IPS-NIHi7 (cell line): Measurements from ENCODE around the gene DCLK3.
A peak's percentile ranks its signal among the peaks of the same experiment; 100 is the strongest.

Experiments
- DNase-seq: peaks from one replicate; pipeline ENCODE4 v3.0.0; 2012; ENCODE audit warnings: mixed read lengths; ENCODE audit errors: extremely low spot score

The DCLK3 gene

GRCh38 chr3:36763850-36764703, at the start of gene DCLK3:
Gene DCLK3 (minus strand): TSS chr3:36764553. CDS start chr3:36764263, 290 bp downstream.
- DNase-seq = peak; percentile 52

GRCh38 chr3:36813305-36813704, 49.0 kb upstream of the DCLK3 start:
- no peak for DNase-seq

- no peak for DNase-seq
Measured at GRCh38 chr3:36812240-36812639, 47.9 kb upstream of the DCLK3 start.

GRCh38 chr3:36811768-36812167, 47.4 kb upstream of the DCLK3 start:
- no peak for DNase-seq

- peak; percentile 46 for DNase-seq
Measured at GRCh38 chr3:36804295-36805055, 40.1 kb upstream of the DCLK3 start.

- DNase-seq = no peak
Measured at GRCh38 chr3:36803091-36803791, 38.9 kb upstream of the DCLK3 start.

- no peak for DNase-seq
Measured at GRCh38 chr3:36800533-36801116, 36.3 kb upstream of the DCLK3 start.

GRCh38 chr3:36796881-36797280, 32.5 kb upstream of the DCLK3 start:
- DNase-seq = no peak

- no peak for DNase-seq
Measured at GRCh38 chr3:36796161-36796560, 31.8 kb upstream of the DCLK3 start.

GRCh38 chr3:36795622-36796021, 31.3 kb upstream of the DCLK3 start:
- DNase-seq = no peak

- peak; percentile 81 for DNase-seq
Measured at GRCh38 chr3:36792342-36792741, 28.0 kb upstream of the DCLK3 start.

GRCh38 chr3:36790765-36791164, 26.4 kb upstream of the DCLK3 start:
- no peak for DNase-seq

- DNase-seq = no peak
Measured at GRCh38 chr3:36786921-36787890, 22.9 kb upstream of the DCLK3 start.

- DNase-seq = no peak
Measured at GRCh38 chr3:36784138-36784635, 19.8 kb upstream of the DCLK3 start.

- DNase-seq = no peak
Measured at GRCh38 chr3:36777424-36778218, 13.3 kb upstream of the DCLK3 start.

GRCh38 chr3:36776436-36776835, 12.1 kb upstream of the DCLK3 start:
- no peak for DNase-seq

- DNase-seq = no peak
Measured at GRCh38 chr3:36774052-36774451, 9.7 kb upstream of the DCLK3 start.

GRCh38 chr3:36771931-36772330, 7.6 kb upstream of the DCLK3 start:
- no peak for DNase-seq

- no peak for DNase-seq
Measured at GRCh38 chr3:36769926-36770325, 5.6 kb upstream of the DCLK3 start.

GRCh38 chr3:36765104-36765503, 751 bp upstream of the DCLK3 start:
- DNase-seq = no peak
